Mesenchymal stem cell (in vitro differentiated cells and primary cell): Measurements from ENCODE around the gene RASAL2.
A peak's percentile ranks its signal among the peaks of the same experiment; 100 is the strongest.

Experiments
- DNase-seq: peaks from one replicate; pipeline ENCODE4 v3.0.0-alpha.2; 2013
- H2AFZ ChIP-seq: one replicate; pipeline ENCODE4 v1.6.1; 2013; ENCODE audit warnings: low read depth, mild to moderate bottlenecking, control low read depth, inconsistent platforms, low read length, moderate library complexity
- H2AK5ac ChIP-seq: 2 replicates; pipeline ENCODE4 v1.6.1; 2013; ENCODE audit warnings: low read length, moderate library complexity, mild to moderate bottlenecking, inconsistent platforms; ENCODE audit not compliant: severe bottlenecking
- H2BK120ac ChIP-seq: one replicate; pipeline ENCODE4 v1.6.1; 2013; ENCODE audit warnings: low read depth, mild to moderate bottlenecking, inconsistent platforms, low read length, moderate library complexity
- H2BK12ac ChIP-seq, 2 experiments: one replicate each; pipeline ENCODE4 v1.6.1; 2013; ENCODE audit warnings: inconsistent platforms in 2 of 2, low read length in 2 of 2, mild to moderate bottlenecking in 2 of 2, moderate library complexity in 2 of 2, control low read depth in 1 of 2
- H2BK15ac ChIP-seq: one replicate; pipeline ENCODE4 v1.6.1; 2013; ENCODE audit warnings: mild to moderate bottlenecking, low read depth, inconsistent platforms; ENCODE audit not compliant: poor library complexity, severe bottlenecking
- H2BK5ac ChIP-seq: 2 replicates; pipeline ENCODE4 v1.6.1; 2013; ENCODE audit warnings: low read depth, mild to moderate bottlenecking, low read length, control low read depth, inconsistent platforms; ENCODE audit not compliant: poor library complexity, severe bottlenecking
- H3K14ac ChIP-seq, 2 experiments: one replicate each; pipeline ENCODE4 v1.6.1; 2013; ENCODE audit warnings: inconsistent platforms in 2 of 2, low read length in 2 of 2, control low read depth in 1 of 2, mild to moderate bottlenecking in 1 of 2, moderate library complexity in 1 of 2
- H3K18ac ChIP-seq, 2 experiments: one replicate each; pipeline ENCODE4 v1.6.1; 2013; ENCODE audit warnings: inconsistent platforms in 2 of 2, low read length in 2 of 2, control low read depth in 1 of 2, low read depth in 1 of 2, mild to moderate bottlenecking in 1 of 2
- H3K23ac ChIP-seq, 2 experiments: one replicate each; pipeline ENCODE4 v1.6.1; 2013; ENCODE audit warnings: inconsistent platforms in 2 of 2, low read length in 2 of 2, mild to moderate bottlenecking in 2 of 2, moderate library complexity in 2 of 2, control low read depth in 1 of 2
- H3K27ac ChIP-seq: 2 replicates; pipeline ENCODE4 v1.5.1; 2013; ENCODE audit warnings: mild to moderate bottlenecking, moderate library complexity, low read length, control low read depth, inconsistent platforms; ENCODE audit not compliant: poor library complexity, severe bottlenecking
- H3K27me3 ChIP-seq, 2 experiments: 2 replicates each; pipeline versions ENCODE4 v1.6.1 to v1.7.0; 2013; ENCODE audit warnings: low read length in 2 of 2, mild to moderate bottlenecking in 2 of 2, moderate library complexity in 2 of 2, control low read depth in 1 of 2, inconsistent platforms in 1 of 2; ENCODE audit not compliant: control insufficient read depth in 1 of 2, insufficient read depth in 1 of 2
- H3K36me3 ChIP-seq, 2 experiments: 2 replicates each; pipeline versions ENCODE4 v1.6.1 to v1.7.0; 2013; ENCODE audit warnings: low read length in 2 of 2, control low read depth in 1 of 2, inconsistent platforms in 1 of 2, low read depth in 1 of 2, mild to moderate bottlenecking in 1 of 2; ENCODE audit not compliant: insufficient read depth in 2 of 2, control insufficient read depth in 1 of 2
- H3K4ac ChIP-seq, 2 experiments: one replicate each; pipeline ENCODE4 v1.6.1; 2013; ENCODE audit warnings: inconsistent platforms in 2 of 2, low read length in 2 of 2, mild to moderate bottlenecking in 2 of 2, moderate library complexity in 2 of 2, control low read depth in 1 of 2, low read depth in 1 of 2
- H3K4me1 ChIP-seq: 2 replicates; pipeline ENCODE4 v1.6.1; 2013; ENCODE audit warnings: low read depth, low read length, control low read depth; ENCODE audit not compliant: control insufficient read depth, insufficient read depth
- H3K4me2 ChIP-seq: 2 replicates; pipeline ENCODE4 v1.6.1; 2013; ENCODE audit warnings: low read length, mild to moderate bottlenecking, inconsistent platforms; ENCODE audit not compliant: poor library complexity, severe bottlenecking
- H3K4me3 ChIP-seq, 2 experiments: 2 replicates each; pipeline versions ENCODE4 v1.5.1 to v1.7.0; 2013; ENCODE audit warnings: low read length in 2 of 2, mild to moderate bottlenecking in 2 of 2, control low read depth in 1 of 2, low read depth in 1 of 2; ENCODE audit not compliant: insufficient read depth in 1 of 2
- H3K79me1 ChIP-seq: replicated peaks from 2 replicates; pipeline ENCODE4 v1.6.1; 2013; ENCODE audit warnings: mild to moderate bottlenecking, control low read depth, low read length, inconsistent platforms; ENCODE audit not compliant: poor library complexity, severe bottlenecking
- H3K9ac ChIP-seq: 2 replicates; pipeline ENCODE4 v1.7.0; 2013; ENCODE audit warnings: mild to moderate bottlenecking, low read length, moderate library complexity
- H3K9me3 ChIP-seq: 2 replicates; pipeline ENCODE4 v1.7.0; 2013; ENCODE audit warnings: mild to moderate bottlenecking, low read length; ENCODE audit not compliant: control insufficient read depth
- H4K8ac ChIP-seq: one replicate; pipeline ENCODE4 v1.6.1; 2013; ENCODE audit warnings: inconsistent platforms, mild to moderate bottlenecking, low read length, moderate library complexity
- H4K91ac ChIP-seq: one replicate; pipeline ENCODE4 v1.6.1; 2013; ENCODE audit warnings: mild to moderate bottlenecking, low read length, inconsistent platforms
- WGBS: methylation state at CpG from one replicate; pipeline ENCODE4 v1.1.7; 2013; ENCODE audit warnings: mixed read lengths; 5-methylcytosine and 5-hydroxymethylcytosine counted together

RASAL2 gene

DNA sequence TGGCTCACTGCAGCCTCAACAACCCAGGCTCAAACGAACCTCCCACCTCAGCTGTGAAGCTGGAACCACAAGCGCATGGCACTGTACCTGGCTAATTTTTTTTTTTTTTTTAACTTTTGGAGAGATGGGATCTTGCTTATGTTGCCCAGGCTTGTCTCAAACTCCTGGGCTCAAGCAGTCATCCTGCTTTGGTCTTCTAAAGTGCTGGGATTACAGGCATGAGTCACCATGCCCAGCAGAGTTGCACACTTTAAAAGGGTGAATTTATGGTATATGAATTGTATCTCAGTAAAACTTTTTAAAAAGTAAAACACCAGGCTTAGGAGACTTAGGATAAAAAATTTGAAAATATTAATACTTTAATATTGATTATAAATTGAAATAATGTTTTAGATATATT lies 303.8 kb downstream of the RASAL2 start:
- no peak overlapping the region for H3K18ac ChIP-seq
- H3K4me3 ChIP-seq, result no peak overlapping the region
- H2BK120ac ChIP-seq, result no peak overlapping the region
- no peaks in the 10 kb centered on the region for H3K27me3 ChIP-seq
- H4K8ac ChIP-seq, result no peak overlapping the region
- H2BK15ac ChIP-seq, result no peak overlapping the region
- 95% methylated on average over 2 of the region's 2 CpGs for WGBS
- H3K4me2 ChIP-seq, result no peak overlapping the region
- H2AK5ac ChIP-seq, result no peak overlapping the region
- no peak overlapping the region for H2BK12ac ChIP-seq
- H3K23ac ChIP-seq, result no peak overlapping the region
- no peak overlapping the region for H4K91ac ChIP-seq
- H3K27ac ChIP-seq, result peak overlapping the region; percentile 24
- H2BK5ac ChIP-seq, result no peak overlapping the region
- no peak overlapping the region for H3K9ac ChIP-seq
- H3K4ac ChIP-seq, result peak overlapping the region in 1 of 2 experiments; percentile 37
- H3K9me3 ChIP-seq, result no peaks in the 10 kb centered on the region
- DNase-seq, result peak; percentile 46
- no peak overlapping the region for H2AFZ ChIP-seq
- H3K36me3 ChIP-seq, result peaks cover 0 to 6% of the 10 kb centered on the region in 2 experiments
- peaks cover 2% of the 10 kb centered on the region for H3K4me1 ChIP-seq
- peaks cover 18% of the 10 kb centered on the region for H3K79me1 ChIP-seq
- no peak overlapping the region for H3K14ac ChIP-seq

DNA sequence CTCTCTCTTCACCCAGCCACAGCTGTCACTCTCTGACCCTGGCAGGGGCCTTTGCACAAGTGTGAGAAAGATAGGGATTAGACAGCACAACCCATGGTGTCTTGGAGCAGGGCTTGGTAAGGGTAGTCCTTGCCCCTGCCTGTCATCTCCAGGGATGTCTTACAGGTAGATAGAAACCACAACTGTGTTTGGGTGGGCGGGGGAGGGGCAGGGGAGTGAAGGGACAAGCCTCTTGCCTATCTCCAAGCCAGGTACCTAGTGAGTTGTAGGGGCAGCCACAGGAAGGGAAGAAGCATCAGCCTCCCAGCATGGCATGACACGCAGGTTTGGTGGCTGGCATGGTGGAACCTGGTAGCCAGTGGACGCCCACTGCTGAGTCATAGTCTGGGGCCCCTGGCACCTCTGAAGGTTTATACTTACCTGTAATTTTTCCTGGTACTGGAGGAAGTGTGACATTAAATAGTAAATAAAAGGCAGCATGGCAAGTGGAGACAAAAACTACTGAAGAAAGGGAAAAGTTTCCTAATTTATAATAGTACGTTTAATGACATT lies 305.3 kb downstream of the RASAL2 start:
- Histone ChIP-seq H2BK5ac (no peak overlapping the region), H3K4me3 (no peak overlapping the region), H3K4ac (no peak overlapping the region), H3K4me1 (peaks cover 2% of the 10 kb centered on the region), H3K9ac (no peak overlapping the region), H3K27me3 (no peaks in the 10 kb centered on the region), H3K14ac (no peak overlapping the region), H4K91ac (no peak overlapping the region), H3K27ac (no peak overlapping the region), H3K23ac (no peak overlapping the region), H3K4me2 (no peak overlapping the region), H3K79me1 (peaks cover 16% of the 10 kb centered on the region), H2BK15ac (no peak overlapping the region), H2BK12ac (no peak overlapping the region), H2AK5ac (no peak overlapping the region), H4K8ac (no peak overlapping the region), H3K18ac (no peak overlapping the region), H3K9me3 (no peaks in the 10 kb centered on the region), H2AFZ (no peak overlapping the region), H3K36me3 (no peaks in the 10 kb centered on the region), H2BK120ac (no peak overlapping the region)
- WGBS, result 94% methylated on average over 4 of the region's 4 CpGs
- no peak for DNase-seq

DNA sequence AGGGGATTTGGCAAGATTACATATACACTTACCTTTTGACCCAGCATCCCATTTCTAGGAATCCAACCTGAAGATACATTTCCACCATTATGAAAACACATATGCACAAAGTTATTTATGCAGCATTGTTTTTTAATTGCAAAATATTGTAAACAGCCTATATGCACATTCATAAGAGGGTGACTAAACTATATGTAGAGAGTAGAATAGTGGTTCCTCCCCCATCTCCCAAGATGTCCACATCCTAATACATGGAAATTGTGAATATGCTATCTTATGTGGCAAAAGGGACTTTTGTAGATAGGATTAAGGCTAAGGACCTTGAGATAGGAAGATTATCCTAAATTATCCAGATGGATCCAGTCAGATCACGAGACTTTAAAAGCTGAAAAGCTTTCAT lies 311.2 kb downstream of the RASAL2 start:
- Histone ChIP-seq H2BK120ac (no peak overlapping the region), H3K4me2 (no peak overlapping the region), H3K27me3 (no peaks in the 10 kb centered on the region), H2AK5ac (no peak overlapping the region), H2BK12ac (no peak overlapping the region), H3K4me3 (no peak overlapping the region), H2BK5ac (no peak overlapping the region), H2BK15ac (no peak overlapping the region), H3K18ac (no peak overlapping the region), H3K14ac (no peak overlapping the region), H4K8ac (no peak overlapping the region), H3K9me3 (no peaks in the 10 kb centered on the region), H3K4ac (no peak overlapping the region), H3K79me1 (peaks cover 12% of the 10 kb centered on the region), H3K9ac (no peak overlapping the region), H3K23ac (no peak overlapping the region), H3K36me3 (peaks cover 3 to 9% of the 10 kb centered on the region in 2 experiments), H2AFZ (no peak overlapping the region), H3K4me1 (no peaks in the 10 kb centered on the region), H3K27ac (no peak overlapping the region), H4K91ac (no peak overlapping the region)
- WGBS, result 100% methylated on average over 1 of the region's 1 CpG
- DNase-seq, result no peak

DNA sequence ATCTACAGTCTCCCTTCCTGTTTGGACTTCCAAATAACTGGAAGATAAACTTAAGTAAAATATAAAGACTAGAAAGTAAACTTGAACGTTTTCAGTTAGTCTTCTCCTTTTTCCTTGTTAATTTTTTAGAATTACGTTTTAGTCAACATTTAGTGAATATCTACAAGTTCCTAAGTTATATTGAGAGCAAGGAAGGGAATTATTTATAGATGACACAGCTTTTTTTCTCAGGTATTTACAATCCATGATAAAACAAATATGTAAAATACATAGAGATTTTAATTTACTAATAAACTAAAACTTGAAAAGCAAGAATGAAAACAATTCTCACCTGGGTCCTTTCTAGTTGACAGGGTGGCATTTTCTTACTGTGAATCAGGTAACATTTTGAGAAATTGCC lies 313.3 kb downstream of the RASAL2 start:
- H2BK15ac ChIP-seq, result no peak overlapping the region
- no peak overlapping the region for H3K27ac ChIP-seq
- no peak overlapping the region for H3K4me3 ChIP-seq
- no peak overlapping the region for H3K23ac ChIP-seq
- no peak for DNase-seq
- no peak overlapping the region for H2BK120ac ChIP-seq
- no peak overlapping the region for H2AFZ ChIP-seq
- no peak overlapping the region for H4K91ac ChIP-seq
- no peak overlapping the region for H3K4ac ChIP-seq
- no peak overlapping the region for H3K18ac ChIP-seq
- H3K9me3 ChIP-seq, result no peaks in the 10 kb centered on the region
- no peak overlapping the region for H2BK5ac ChIP-seq
- no CpG with 5 or more reads among the region's 2 CpGs for WGBS
- no peak overlapping the region for H2BK12ac ChIP-seq
- no peak overlapping the region for H3K14ac ChIP-seq
- H3K27me3 ChIP-seq, result no peaks in the 10 kb centered on the region
- H3K9ac ChIP-seq, result no peak overlapping the region
- H3K4me1 ChIP-seq, result no peaks in the 10 kb centered on the region
- no peak overlapping the region for H3K4me2 ChIP-seq
- H4K8ac ChIP-seq, result no peak overlapping the region
- H2AK5ac ChIP-seq, result no peak overlapping the region
- H3K36me3 ChIP-seq, result peaks cover 3 to 9% of the 10 kb centered on the region in 2 experiments
- peaks cover 11% of the 10 kb centered on the region for H3K79me1 ChIP-seq
